H1 (cell line): ENCODE data around the gene ZNF333.

ENCODE experiments used
- EGR1 ChIP-seq: IDR thresholded peaks from 2 replicates; pipeline ENCODE4 v1.6.1; 2011; ENCODE audit warnings: low read depth, low read length, borderline replicate concordance
- EP300 ChIP-seq, 2 experiments: IDR thresholded peaks; 1 replicate in 1 of 2; 2 replicates in 1 of 2; pipeline ENCODE4 v1.6.1; 2011 to 2012; ENCODE audit warnings: low read depth in 2 of 2, low read length in 2 of 2, mild to moderate bottlenecking in 2 of 2, borderline replicate concordance in 1 of 2, inconsistent platforms in 1 of 2, moderate library complexity in 1 of 2
- EZH2 ChIP-seq: fragments of 200-600 bp; sonication (generic); IDR thresholded peaks from 2 replicates; pipeline ENCODE4 v1.7.1; 2012; ENCODE audit warnings: low read depth, mild to moderate bottlenecking, moderate library complexity, low read length, inconsistent platforms; ENCODE audit not compliant: severe bottlenecking
- GTF2F1 ChIP-seq: IDR thresholded peaks from 2 replicates; pipeline ENCODE4 v1.6.1; 2012; ENCODE audit warnings: low read depth, low read length, improper control_type of control experiment, borderline replicate concordance
- POLR2A ChIP-seq, 2 experiments: IDR thresholded peaks; 1 replicate in 1 of 2; 2 replicates in 1 of 2; pipeline ENCODE4 v1.6.1; 2011; ENCODE audit warnings: low read depth in 2 of 2, low read length in 2 of 2, mild to moderate bottlenecking in 2 of 2; ENCODE audit errors: control extremely low read depth in 1 of 2
- POLR2AphosphoS5 ChIP-seq: IDR thresholded peaks from 2 replicates; pipeline ENCODE4 v1.6.1; 2011; ENCODE audit warnings: low read depth, low read length
- RAD21 ChIP-seq, 2 experiments: IDR thresholded peaks in 1 of 2; conservative IDR thresholded peaks in 1 of 2; 2 replicates each; pipeline ENCODE4 v1.6.1; 2011; ENCODE audit warnings: low read depth in 2 of 2, low read length in 2 of 2, improper control_type of control experiment in 1 of 2, inconsistent platforms in 1 of 2, mild to moderate bottlenecking in 1 of 2, moderate library complexity in 1 of 2
- SP4 ChIP-seq: IDR thresholded peaks from 2 replicates; pipeline ENCODE4 v1.6.1; 2012; ENCODE audit warnings: low read length, inconsistent platforms
- YY1 ChIP-seq: IDR thresholded peaks from 2 replicates; pipeline ENCODE4 v1.6.1; 2011; ENCODE audit warnings: low read depth, mild to moderate bottlenecking, low read length
- ZNF274 ChIP-seq: IDR thresholded peaks from 2 replicates; pipeline ENCODE4 v1.7.0; 2012; ENCODE audit warnings: low read length, borderline replicate concordance; ENCODE audit errors: extremely low read depth
- TF ChIP-seq, protein P1 (sequence below), 3 experiments: IDR thresholded peaks; 1 replicate in 2 of 3; 2 replicates in 1 of 3; pipeline versions ENCODE4 v1.5.1 to v1.6.1; 2011; ENCODE audit warnings: low read length in 3 of 3, mild to moderate bottlenecking in 3 of 3, inconsistent platforms in 2 of 3, low read depth in 1 of 3, moderate library complexity in 1 of 3; ENCODE audit not compliant: insufficient read depth in 1 of 3; ENCODE audit errors: control extremely low read depth in 1 of 3

DNA sequence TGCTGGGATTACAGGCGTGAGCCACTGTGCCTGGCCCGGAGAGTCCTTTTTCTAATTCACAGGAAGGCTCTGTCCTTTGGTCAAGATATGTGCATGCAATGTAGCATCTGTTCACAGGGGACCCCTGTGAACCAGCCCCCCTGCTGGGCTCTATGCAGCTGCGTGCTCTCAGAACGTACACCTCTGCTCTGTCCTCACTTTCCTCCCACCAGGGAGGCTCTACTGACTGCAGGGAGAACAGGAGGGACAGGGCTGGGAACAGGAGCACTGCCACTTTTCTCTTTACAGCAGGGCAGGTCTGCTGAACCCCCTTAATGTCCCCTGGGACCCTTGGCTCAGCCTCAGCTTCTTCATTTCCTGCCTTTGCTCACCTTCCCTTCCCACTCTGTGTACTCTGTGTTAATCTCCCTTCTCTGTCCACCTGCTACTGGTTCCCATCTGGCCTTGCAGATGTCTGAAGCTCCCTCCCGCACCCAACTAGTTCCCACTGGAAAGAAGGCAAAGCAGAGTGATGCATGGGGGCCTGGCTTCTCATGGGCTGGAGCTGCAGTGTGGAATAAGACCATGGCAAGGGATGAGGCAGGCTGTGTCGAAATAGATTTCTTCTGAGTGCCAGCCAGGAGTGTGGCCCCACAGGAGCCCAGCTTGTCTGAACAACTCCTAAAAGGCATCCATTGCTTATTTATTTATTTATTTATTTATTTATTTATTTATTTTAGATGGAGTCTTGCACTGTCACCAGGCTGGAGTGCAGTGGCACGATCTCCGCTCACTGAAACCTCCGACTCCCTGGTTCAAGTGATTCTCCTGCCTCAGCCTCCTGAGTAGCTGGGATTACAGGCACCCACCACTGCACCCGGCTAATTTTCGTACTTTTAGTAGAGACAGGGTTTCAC, 81.3 kb downstream of the ZNF333 start:
- TF ChIP-seq ZNF274, result no peak
- TF ChIP-seq, protein P1, sequence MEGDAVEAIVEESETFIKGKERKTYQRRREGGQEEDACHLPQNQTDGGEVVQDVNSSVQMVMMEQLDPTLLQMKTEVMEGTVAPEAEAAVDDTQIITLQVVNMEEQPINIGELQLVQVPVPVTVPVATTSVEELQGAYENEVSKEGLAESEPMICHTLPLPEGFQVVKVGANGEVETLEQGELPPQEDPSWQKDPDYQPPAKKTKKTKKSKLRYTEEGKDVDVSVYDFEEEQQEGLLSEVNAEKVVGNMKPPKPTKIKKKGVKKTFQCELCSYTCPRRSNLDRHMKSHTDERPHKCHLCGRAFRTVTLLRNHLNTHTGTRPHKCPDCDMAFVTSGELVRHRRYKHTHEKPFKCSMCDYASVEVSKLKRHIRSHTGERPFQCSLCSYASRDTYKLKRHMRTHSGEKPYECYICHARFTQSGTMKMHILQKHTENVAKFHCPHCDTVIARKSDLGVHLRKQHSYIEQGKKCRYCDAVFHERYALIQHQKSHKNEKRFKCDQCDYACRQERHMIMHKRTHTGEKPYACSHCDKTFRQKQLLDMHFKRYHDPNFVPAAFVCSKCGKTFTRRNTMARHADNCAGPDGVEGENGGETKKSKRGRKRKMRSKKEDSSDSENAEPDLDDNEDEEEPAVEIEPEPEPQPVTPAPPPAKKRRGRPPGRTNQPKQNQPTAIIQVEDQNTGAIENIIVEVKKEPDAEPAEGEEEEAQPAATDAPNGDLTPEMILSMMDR (IDR thresholded peaks at IDR 0.05; ENCODE audit: control extremely low read depth in 1 of 3, insufficient read depth in 1 of 3, low read depth in 1 of 3, low read length in 3 of 3), result no peak
- no peak for TF ChIP-seq POLR2A (IDR thresholded peaks at IDR 0.05; ENCODE audit: control extremely low read depth in 1 of 2, low read depth in 2 of 2, low read length in 2 of 2)
- TF ChIP-seq GTF2F1, result no peak
- no peak for TF ChIP-seq EZH2
- no peak for TF ChIP-seq EGR1
- no peak for TF ChIP-seq POLR2AphosphoS5
- no peak for TF ChIP-seq SP4
- TF ChIP-seq RAD21 (IDR thresholded peaks at IDR 0.05 in 1 of 2, conservative IDR thresholded peaks at IDR 0.05 in 1 of 2; ENCODE audit: low read depth in 2 of 2, low read length in 2 of 2), result no peak
- TF ChIP-seq YY1, result no peak
- no peak for TF ChIP-seq EP300 (IDR thresholded peaks at IDR 0.05; ENCODE audit: borderline replicate concordance in 1 of 2, low read depth in 2 of 2, low read length in 2 of 2)
